WERI-Rb-1 (cell line): Measurements from ENCODE around the gene CAMK2G.

Experiments
- DNase-seq: peaks from one replicate; pipeline ENCODE4 v3.0.0-alpha.2; 2020
- H3K27ac ChIP-seq: fragments of 250-450 bp; sonication (Bioruptor Pico); 2 replicates; pipeline ENCODE4 v1.5.1; 2020; ENCODE audit warnings: mild to moderate bottlenecking, moderate library complexity
- H3K27me3 ChIP-seq: fragments of 250-450 bp; sonication (Bioruptor Pico); 2 replicates; pipeline ENCODE4 v1.5.1; 2021; ENCODE audit warnings: mild to moderate bottlenecking, low read depth, moderate library complexity; ENCODE audit not compliant: insufficient read depth, severe bottlenecking
- H3K36me3 ChIP-seq: fragments of 250-450 bp; sonication (Bioruptor Pico); 2 replicates; pipeline ENCODE4 v1.5.1; 2020; ENCODE audit warnings: mild to moderate bottlenecking, moderate library complexity
- H3K4me3 ChIP-seq: 2 replicates; pipeline ENCODE4 v1.5.1; 2011; ENCODE audit warnings: low read depth, mild to moderate bottlenecking, control low read depth, low read length
- H3K9me3 ChIP-seq: fragments of 250-450 bp; sonication (Bioruptor Pico); 2 replicates; pipeline ENCODE4 v1.5.1; 2021; ENCODE audit warnings: mild to moderate bottlenecking, moderate library complexity; ENCODE audit not compliant: severe bottlenecking
- TF ChIP-seq, protein P1 (sequence below): IDR thresholded peaks from 2 replicates; pipeline ENCODE4 v1.5.1; 2011; ENCODE audit warnings: low read depth, mild to moderate bottlenecking, control low read depth, inconsistent platforms, low read length

Gene CAMK2G

DNA sequence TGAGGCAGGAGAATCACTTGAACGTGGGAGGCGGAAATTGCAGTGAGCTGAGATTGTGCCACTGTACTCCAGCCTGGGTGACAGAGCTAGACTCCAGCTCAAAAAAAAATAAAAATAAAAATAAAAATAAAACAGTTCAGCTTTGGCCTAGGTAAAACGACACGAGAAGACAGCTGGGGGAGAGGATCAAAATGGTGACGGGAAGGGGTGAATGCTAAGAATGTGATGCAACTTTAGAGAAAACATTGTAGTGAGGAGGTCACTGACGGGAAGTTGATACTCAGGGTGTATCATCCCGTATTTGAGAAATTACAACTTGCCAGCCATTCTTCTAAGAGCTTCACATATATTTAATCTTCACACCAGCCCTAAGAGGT is 64.0 kb downstream of the CAMK2G start:
- H3K4me3 ChIP-seq: peak overlapping the region; percentile 78
- no peak overlapping the region for H3K27ac ChIP-seq
- DNase-seq: no peak

GRCh38 chr10:73809061-73809818 is 65.1 kb downstream of the CAMK2G start:
- H3K9me3 ChIP-seq: no peaks in the 10 kb centered on the region
- H3K36me3 ChIP-seq: peaks cover 40% of the 10 kb centered on the region
- no peak overlapping the region for H3K4me3 ChIP-seq
- H3K27ac ChIP-seq: no peak overlapping the region
- no peak for DNase-seq
- no peaks in the 10 kb centered on the region for H3K27me3 ChIP-seq
- TF ChIP-seq, protein P1, sequence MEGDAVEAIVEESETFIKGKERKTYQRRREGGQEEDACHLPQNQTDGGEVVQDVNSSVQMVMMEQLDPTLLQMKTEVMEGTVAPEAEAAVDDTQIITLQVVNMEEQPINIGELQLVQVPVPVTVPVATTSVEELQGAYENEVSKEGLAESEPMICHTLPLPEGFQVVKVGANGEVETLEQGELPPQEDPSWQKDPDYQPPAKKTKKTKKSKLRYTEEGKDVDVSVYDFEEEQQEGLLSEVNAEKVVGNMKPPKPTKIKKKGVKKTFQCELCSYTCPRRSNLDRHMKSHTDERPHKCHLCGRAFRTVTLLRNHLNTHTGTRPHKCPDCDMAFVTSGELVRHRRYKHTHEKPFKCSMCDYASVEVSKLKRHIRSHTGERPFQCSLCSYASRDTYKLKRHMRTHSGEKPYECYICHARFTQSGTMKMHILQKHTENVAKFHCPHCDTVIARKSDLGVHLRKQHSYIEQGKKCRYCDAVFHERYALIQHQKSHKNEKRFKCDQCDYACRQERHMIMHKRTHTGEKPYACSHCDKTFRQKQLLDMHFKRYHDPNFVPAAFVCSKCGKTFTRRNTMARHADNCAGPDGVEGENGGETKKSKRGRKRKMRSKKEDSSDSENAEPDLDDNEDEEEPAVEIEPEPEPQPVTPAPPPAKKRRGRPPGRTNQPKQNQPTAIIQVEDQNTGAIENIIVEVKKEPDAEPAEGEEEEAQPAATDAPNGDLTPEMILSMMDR: no peak

More for the DNA sequence above, 64.0 kb downstream of the CAMK2G start:
- Histone ChIP-seq H3K27me3 (no peaks in the 10 kb centered on the region), H3K36me3 (peaks cover 39% of the 10 kb centered on the region), H3K9me3 (no peaks in the 10 kb centered on the region)
- TF ChIP-seq, protein P1: no peak

DNA sequence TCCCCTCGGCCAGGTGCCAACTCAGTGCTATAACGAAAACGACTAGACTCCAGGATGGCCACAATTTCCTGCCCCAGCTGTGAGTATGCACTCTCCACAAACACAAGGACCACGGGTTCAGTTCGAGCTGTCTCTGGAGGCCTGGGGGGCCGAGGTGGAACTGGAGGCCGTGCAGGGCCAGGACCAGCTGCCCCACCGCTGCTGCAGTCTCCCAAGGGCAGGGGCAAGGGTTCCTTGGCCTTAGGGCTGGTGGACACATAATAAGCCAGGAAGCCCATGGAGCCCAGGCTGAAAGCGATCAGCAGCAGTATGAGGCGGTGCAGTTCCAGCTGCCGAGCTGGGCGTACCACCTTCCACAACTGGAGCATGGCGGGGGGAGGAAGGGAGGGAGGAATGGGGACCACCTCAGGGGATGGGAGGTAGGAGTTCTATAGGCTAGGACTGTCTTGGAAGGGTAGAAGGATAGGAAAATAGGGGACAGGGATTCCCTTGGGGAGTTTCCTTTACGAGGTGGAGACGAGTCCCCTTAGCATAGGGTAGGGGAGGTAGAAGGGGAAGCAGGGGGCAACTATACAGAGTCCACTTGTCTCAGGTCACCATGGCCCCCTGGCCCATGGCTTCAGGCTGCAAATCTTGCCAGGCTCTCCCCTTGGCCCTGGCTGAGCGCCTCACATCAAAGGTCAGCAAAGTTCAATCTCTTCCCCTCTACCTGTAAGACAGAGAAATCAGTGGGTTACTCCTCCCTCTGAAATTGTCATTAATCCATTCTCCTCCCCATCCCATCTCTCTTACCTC is 66.1 kb downstream of the CAMK2G start:
- Histone ChIP-seq H3K36me3 (peaks cover 40% of the 10 kb centered on the region), H3K27ac (no peak overlapping the region), H3K4me3 (no peak overlapping the region), H3K9me3 (no peaks in the 10 kb centered on the region), H3K27me3 (no peaks in the 10 kb centered on the region)
- DNase-seq: no peak
- TF ChIP-seq, protein P1: no peak

DNA sequence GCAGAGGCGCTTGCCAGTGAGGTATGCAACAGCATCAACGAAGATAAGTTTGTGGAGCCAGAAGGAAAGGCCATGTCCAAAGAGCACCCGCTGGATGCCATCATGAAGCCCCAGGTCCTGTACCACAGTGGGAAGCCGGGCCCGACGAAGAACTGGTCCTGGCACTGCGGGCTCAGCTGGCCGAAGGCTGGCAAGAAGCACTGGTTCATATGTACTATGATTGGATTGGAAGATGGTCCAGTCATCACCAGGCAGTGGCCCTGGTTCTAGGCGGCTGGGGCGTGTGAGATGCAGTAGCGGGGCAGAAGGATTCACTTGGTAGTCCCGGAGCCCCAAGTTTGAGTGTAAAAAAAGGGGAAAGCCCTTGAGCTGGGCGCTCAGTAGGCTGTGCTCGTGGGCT is 66.9 kb downstream of the CAMK2G start:
- TF ChIP-seq, protein P1: no peak
- no peak for DNase-seq
- no peak overlapping the region for H3K27ac ChIP-seq
- H3K4me3 ChIP-seq: no peak overlapping the region
- H3K36me3 ChIP-seq: peaks cover 39% of the 10 kb centered on the region
- no peaks in the 10 kb centered on the region for H3K9me3 ChIP-seq
- H3K27me3 ChIP-seq: no peaks in the 10 kb centered on the region

- Histone ChIP-seq H3K27ac (no peak overlapping the region), H3K27me3 (no peaks in the 10 kb centered on the region)
Measured at GRCh38 chr10:73806176-73806950, 68.0 kb downstream of the CAMK2G start.

More at GRCh38 chr10:73806176-73806950, 68.0 kb downstream of the CAMK2G start:
- DNase-seq: no peak
- TF ChIP-seq, protein P1: no peak
- Histone ChIP-seq H3K4me3 (no peak overlapping the region), H3K9me3 (no peaks in the 10 kb centered on the region), H3K36me3 (peaks cover 50% of the 10 kb centered on the region)
